ENCODE data around the gene CDH23.

DNA sequence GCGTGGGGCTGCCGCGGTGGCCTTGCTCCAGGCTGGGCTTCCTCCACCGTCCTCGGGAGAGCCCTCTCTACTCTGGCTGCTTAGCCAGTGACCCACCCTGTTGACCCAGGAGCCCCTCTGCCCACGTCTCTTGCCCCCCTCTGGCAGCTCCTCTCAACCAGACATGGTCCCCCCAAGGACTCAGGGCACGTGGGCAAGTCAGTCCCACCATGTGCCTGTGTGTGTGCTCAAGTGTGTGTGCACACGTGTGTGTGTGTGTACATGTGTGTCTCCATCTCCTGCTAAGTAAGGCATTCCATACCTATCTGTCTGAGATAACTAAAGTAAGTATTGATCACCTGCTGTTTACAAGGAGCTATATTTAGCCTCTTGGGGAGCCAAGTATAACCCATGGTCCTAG lies 221.9 kb downstream of the CDH23 start:
- TF ChIP-seq, protein P1, sequence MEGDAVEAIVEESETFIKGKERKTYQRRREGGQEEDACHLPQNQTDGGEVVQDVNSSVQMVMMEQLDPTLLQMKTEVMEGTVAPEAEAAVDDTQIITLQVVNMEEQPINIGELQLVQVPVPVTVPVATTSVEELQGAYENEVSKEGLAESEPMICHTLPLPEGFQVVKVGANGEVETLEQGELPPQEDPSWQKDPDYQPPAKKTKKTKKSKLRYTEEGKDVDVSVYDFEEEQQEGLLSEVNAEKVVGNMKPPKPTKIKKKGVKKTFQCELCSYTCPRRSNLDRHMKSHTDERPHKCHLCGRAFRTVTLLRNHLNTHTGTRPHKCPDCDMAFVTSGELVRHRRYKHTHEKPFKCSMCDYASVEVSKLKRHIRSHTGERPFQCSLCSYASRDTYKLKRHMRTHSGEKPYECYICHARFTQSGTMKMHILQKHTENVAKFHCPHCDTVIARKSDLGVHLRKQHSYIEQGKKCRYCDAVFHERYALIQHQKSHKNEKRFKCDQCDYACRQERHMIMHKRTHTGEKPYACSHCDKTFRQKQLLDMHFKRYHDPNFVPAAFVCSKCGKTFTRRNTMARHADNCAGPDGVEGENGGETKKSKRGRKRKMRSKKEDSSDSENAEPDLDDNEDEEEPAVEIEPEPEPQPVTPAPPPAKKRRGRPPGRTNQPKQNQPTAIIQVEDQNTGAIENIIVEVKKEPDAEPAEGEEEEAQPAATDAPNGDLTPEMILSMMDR (IDR thresholded peaks at IDR 0.05; ENCODE audit: low read depth, low read length, poor library complexity, severe bottlenecking), result no peak
- TF ChIP-seq EZH2phosphoT487 (IDR thresholded peaks at IDR 0.05; ENCODE audit: borderline replicate concordance, low read length), result no peak
